Frontal cortex (tissue), 4 donors: Measurements from ENCODE around the gene COPS7A. TPM values are rescaled to one million over a fixed set of nuclear protein-coding genes. Genes with fewer than 3 reads are reported as not detected.

Experiments used
- DNase-seq, 2 donors: peaks; one replicate each; pipeline ENCODE4 v3.0.0; 2012; ENCODE audit warnings: low spot score in 2 of 2
- FAIRE-seq: peaks from 2 replicates; lab custom pipeline; 2012; peaks lifted over from hg19 to GRCh38; lab: Jason Lieb, UNC
- total RNA-seq: library from RNA; depleted of rRNA; stranded (reverse); fragments of >200 nt; gene quantifications from one replicate; pipeline ENCODE4 v1.2.3, GENCODE V29; 2014
- donor health status: control.
- donor health status: control.
- donor health status: control.

The COPS7A gene
- total RNA-seq, 1 donor from 2014 or later = 24.5 TPM

DNA sequence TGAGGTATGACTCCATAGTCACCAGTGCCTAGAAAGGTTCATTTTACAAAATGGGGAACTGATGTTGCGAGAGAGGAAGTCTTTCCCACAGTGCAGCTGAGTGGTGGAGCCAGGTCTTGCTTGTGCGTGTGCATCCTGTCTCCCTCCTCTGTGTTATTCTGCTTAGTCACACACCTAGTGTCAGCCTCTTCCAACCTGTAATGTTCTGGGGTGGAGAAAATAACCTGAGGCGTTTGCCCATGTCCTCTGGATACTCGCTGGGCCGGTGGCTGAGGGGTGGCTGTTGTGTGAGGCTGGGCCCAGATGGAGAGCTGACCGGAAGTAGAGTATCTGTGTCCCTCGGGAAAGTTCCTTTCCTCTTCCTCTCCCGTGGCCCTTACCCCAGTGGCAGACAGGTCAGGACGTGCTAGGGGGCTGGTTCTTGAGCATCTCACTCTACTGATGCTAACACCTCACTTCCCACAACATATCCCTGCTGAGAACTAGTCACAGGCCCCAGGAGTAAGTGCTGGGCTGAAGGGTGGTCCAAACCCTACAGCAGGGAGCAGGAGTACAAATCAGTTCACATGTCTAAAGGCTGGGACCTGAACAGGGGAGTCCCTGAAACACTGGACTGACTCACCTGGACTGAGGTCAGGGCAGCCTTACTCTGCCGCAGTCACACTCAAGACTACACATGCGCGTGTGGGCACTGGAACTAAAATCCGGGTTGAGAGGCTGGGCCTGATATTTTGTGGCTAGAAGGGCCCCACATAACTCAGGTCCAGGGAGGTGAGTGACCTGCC lies 22.1 kb downstream of the COPS7A start:
- no peak for DNase-seq
- FAIRE-seq = no peak

DNA sequence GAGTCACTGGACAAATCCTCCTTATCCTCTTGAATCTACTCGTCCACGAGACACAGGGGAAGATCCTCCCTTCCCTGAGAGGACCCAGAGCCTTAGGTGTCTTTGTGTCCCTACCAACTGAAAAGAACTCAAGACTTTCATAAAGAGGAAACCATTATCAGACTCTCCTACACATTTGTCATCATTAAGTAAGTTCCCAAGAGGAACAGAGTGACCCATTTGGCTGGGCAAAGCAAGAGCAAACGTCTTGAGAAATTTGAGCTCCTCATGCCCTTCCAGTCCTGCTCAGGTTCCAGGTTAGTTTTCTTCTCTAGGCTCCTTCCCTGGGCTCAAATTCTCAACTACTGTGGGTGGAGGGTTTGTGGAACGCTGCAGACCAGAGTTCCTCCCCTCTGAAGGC lies 23.4 kb downstream of the COPS7A start:
- FAIRE-seq = no peak
- DNase-seq = no peak

DNA sequence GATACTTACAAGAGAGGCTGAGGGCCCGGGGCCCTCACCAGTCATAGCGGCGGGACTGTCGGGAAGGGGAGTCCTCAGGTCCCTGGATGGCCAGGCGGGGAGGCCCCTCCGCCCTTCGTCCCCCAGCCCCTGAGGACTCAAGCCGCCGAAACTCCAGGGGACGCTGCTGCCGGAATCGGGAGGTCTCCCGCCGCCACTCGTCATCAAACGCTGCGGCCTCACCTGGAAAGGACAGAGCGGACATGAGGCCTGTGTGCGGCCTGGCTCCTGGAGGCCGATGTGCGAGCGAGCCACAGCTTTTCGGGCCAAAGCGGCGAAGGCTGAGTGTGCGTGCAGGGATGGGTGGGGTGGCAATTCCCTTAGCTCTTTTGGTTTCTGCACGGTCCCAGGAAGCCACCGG lies 24.9 kb downstream of the COPS7A start:
- DNase-seq = no peak

DNA sequence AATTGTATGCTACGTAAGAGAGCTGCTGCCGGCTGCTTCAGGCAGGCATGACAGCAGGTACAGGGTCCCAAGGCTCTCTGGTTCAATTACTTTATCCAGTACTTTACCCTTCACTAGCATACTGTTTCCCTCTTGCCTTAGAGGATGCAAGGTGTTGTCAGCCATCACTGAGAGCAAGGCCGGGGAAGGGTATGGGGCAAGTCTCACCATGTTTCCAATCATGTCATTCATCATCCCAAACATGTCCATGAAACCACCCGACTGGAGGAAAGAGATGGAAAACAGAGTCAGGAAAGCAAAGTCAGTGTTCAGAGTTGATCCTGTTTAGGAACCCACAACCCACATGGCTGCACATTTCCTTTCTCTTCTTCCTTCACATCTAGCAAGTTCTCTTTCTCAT lies 26.7 kb downstream of the COPS7A start:
- FAIRE-seq (no peak), DNase-seq (no peak)

More for the DNA sequence above, 24.9 kb downstream of the COPS7A start:
- FAIRE-seq = no peak

DNA sequence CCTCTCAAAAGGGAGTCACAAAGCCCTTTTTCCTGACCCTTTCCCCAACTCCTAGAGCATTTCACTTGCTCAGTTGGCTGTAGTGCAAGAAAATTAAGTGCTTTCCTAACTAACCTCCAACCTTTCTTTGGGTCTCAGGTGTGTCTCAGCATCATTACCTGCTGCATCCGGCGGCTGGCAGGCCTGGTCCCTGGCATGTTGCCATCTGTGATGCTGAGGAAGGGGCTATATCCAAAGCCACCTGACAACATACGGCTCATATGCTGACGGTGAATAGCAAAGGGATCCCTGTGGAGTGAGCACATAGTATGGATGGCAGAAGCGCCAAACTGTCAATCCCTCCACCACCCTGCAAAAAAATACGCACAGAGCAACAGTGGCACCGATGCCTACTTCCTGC lies 27.9 kb downstream of the COPS7A start:
- FAIRE-seq = no peak
- no peak for DNase-seq

DNA sequence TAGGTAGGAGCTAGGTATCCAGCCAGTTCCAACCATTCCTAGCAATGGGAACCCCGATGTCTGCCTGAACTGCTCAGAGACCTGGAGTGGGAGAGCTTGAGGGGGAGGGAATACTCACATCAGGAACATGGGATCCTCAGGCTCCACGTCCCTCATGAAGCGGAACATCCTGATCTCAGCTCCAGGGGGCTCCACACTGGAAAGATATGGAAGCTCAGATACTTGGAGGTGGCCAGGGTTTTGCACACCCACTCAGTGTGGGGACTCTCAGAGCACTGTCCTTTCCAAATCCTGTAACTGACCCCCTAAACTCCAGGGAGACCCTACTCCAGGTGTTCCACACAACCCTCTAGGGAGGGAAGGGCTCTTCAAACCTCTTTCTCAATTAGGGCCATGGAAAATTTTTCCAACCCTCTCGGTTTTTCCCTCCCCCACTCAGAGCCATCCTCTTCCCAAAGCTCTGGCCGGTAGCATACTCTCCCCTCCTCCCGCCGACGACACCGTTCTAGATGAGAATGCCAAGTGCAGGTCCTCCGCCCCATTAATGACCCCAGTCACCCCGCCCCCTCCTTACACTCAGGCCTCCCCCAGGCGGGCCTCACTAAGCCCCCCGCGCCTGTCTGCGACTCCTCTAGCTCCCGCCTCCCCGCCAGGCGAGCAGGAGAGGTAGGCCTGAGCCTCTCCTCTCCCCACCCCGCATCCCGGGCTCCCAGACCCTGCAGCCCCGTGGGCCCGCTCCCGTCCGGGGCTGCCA lies 28.5 kb downstream of the COPS7A start:
- DNase-seq (peak in 1 of 2 donors; percentile 49), FAIRE-seq (no peak)

DNA sequence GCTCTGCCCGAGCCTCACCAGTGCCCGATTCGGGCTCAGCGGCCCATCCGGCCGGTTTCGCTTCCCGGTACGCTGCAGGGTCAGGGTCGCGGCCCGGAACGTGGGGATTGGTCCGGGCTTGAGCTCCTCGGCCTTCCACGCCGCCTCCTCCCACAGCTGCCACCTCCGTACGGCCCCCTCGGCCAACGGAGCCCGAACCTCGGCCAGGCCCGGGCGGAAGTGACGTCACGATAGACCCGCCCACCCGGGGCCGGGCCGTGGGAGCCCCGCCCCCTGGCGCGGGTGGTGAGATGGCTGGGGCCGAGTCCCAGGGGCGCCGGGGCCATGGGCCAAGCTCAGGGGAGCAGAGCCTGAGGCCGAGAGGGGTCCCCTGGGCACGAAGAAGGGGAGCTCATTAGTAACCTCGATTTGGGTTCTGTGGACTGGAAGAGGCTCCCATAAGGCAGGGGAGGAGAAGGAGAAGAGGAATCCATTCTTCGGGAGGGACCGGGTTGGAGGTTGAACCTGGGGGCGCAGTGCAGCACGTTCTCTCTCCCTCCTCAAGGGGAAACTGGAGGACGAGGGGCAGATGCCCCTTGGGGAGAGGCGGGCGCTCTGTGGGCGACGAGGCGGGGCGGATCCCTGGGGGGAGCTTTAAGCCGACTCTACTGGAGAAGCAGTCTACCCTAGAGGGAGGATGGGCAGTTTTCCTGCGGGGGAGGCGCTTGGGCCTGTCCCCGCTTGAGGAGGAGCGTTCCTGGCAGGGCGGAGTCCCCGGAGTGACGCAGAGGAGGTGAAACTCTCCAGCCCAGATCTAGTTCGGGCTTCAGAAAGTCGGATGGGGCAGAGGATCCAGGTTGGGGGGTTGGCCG lies 29.3 kb downstream of the COPS7A start, which contains the start of gene MLF2:
MLF2 (minus strand) TSS at position 221 of the 851 bp plus-strand sequence. CDS start 807 bp downstream, outside the sequence.
- DNase-seq = peak; percentile 98
- FAIRE-seq = no peak

DNA sequence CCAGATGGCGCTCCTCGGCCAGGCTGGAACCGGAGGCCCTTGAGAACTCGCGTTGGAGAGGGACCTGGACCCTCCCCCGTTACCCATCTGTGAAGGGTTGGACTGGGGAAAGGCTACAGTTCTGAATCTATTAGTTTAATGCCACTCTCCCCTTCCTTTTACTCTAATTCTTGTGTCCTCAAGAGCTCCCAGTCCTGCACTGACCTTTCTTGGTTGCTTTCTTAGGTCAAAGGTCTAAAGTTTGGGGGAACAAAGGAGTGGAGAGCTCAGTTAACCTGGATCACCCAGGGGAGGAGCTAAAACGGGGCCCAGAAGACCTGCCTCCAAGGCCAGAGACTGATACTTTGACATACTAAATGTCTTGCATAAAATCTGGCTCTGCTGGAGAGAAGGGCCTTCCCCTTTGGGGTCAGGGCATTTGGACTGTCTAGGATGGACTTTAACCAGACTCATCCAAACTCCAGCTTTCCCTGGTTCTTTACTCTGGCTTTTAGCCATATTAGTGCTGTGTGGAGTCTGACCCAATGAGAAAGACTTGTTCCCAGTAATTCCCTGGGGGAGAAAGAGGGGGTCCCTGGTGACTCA lies 30.0 kb downstream of the COPS7A start:
- DNase-seq = no peak
- FAIRE-seq = no peak

DNA sequence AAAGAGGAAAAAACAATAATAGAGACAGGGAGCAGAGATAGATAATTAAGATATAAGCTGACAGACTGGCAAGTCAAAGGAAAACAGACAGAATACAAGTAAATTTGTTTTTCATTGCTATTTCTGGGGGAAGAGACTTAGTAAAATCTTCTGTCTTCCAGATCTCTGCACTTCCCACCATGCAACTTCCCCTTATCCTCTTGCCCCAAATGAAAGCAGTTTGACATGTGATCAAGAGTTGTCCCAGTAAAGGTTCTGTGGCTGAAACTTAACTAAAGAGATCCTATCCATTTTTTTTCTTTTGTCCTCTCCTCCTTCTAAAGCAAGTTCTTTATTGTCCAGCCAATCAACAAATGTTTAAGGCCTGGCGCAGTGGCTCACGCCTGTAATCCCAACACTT lies 30.6 kb downstream of the COPS7A start:
- no peak for FAIRE-seq
- DNase-seq = no peak

DNA sequence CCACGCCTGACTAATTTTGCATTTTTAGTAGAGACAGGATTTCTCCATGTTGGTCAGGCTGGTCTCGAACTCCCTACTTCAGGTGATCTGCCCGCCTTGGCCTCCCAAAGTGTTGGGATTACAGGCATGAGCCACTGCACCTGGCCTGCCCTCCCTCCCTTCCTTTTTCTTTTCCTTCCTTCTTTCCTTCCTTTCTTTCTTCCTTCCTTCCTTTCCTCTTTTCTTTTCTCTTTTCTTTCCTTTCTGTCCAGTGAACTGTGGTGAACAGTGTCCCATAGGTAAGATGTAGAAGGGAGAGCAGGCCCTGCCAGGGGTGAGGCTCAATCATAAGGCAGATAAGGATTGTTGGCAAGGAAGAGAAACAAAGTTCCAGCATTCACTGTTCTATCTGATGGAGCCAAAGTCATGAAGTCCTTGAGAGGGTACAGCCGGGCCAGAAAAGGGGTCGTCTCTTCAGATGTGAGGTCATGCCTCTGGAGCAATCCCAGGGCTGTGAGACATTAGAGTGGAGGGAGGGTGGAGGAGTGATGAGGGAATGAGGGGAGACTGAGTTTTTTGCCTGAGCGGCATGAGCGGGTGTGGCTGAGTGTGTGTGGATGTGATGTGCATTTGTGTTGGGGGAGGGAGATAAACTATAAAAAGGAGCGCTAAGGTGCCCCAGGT lies 33.3 kb downstream of the COPS7A start:
- no peak for DNase-seq
- FAIRE-seq = no peak

DNA sequence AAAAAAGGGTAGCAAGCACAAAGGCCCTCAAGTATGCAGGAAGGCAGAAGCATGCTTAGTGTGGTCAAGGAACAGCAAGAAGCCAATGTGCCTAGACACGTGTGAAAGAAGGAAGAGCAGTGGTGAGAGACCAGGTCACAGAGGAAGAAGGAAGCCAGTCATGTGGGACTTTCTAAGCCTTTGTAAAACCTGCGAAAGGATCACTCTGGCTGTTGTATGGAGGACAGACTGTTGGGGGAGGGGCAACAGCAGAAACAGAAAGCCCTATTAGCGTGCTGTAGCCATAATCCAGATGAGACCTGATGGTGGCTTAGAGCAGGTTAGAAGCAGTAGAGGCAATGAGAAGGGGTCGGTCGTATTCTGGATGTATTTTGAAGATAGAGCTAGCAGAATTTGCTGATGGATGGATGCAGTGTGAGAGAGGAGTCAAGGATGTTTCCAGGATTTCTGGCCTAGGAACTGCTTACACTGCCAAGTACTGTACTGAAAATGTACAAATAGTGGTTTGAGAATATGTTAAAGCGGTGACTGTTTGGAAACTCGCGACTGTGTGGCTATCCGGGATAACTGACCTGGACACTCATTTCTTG lies 34.8 kb downstream of the COPS7A start:
- DNase-seq (no peak), FAIRE-seq (no peak)

DNA sequence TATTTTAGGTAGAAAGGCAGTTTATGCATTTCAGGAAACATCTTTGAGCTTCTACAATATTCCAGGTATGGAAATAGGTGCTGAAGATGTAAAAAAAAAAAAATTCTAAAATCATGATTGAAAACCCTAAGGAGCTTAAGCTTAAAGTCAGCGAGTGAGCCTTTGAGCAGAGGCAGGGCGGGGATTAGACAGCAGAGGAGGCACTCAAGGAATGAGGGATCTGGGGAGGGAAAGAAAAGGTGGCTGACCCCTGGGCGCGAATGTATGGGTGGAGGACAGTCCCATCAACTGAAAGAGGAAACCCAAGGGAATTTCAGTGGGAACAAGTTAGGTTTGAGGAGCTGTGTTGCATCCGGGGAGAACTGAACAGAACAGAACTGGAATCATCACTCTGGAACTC lies 35.9 kb downstream of the COPS7A start:
- no peak for DNase-seq
- no peak for FAIRE-seq

DNA sequence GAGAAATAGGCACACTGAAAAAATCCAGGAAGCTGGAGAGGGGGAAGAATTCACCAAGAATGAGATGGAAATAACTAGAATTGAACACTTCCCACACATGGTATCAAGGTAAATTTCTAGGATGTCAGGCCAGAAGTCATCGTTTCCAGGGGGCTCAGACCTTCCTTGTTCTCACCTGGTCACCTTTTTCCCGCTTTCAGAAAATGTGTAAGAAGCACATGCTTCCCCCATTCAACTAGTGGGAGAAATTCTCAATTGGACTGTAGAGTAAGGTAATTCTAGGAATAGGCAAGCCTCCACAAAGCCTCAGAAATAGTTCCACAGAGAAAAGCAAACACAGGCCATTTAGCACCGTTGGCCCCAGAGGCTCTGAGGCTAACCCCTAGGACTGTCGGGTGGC lies 39.5 kb downstream of the COPS7A start:
- FAIRE-seq (no peak), DNase-seq (no peak)

DNA sequence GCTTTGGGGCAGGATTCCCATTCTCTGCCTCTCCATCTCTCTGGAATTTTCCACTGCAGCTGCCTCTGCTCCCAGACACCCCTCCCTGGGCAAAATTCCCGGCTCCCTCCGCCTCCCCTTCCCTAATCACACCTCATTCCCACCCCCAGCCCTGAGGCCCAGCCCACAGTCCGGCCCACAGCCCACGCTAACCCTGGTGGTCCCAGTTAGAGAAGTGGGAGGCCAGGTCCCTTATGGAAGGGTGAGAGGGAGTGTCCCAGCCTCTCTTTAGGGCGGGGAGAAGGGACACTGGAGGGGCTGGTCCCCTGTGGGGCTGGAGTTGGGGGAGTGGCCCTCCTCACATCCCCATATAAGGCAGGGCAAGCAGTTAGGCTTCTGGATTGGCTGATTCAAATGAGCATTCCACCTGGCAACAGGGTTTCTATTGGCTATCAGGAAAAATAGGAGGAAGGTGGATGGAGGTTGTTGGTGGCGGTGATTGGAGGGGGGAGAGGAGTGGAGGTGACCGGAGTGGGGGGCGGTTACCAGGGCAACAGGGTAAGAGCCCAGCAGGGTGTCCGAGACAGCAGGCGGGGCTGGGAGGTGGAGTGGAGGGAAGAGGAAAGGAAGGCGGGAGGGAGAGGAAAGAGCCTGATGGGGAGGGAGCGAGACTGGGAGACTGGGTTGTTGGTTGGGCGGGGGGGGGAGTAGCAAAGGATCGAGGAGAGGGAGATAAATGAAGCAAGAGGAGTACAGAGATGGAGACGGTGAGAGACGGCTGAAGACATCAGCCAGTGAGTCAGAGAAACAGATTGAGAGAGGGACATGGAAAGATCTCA lies 40.4 kb downstream of the COPS7A start:
- FAIRE-seq (no peak), DNase-seq (peak; percentile 79 to 92)

DNA sequence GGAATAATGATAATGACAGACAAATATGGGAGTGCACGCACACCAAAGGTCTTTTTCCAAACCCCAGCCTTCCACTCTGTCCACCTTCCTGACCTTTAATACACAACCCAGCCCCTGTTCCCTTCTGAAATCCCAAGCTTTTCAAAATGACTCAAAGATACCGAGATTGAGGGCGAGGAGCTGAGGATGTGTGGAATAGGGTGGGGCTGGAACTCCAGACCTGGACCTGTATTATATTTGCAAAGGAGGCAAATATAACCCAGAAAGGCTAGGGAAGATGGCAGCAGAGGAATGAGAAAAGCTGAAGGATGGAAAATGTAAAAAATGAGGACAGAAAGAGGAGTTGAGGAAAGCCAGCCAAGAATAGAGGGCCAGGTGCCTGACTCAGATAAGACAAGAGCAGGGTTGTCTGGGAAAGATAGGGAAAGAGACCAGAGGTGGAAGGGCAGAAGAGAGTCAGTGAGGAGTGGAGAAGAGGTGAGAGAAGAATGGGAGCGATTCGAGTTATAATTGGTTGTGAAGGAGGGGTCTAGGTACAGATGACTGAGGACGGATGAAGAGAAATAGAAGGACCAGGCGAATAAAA lies 41.3 kb downstream of the COPS7A start:
- no peak for FAIRE-seq
- DNase-seq = no peak

DNA sequence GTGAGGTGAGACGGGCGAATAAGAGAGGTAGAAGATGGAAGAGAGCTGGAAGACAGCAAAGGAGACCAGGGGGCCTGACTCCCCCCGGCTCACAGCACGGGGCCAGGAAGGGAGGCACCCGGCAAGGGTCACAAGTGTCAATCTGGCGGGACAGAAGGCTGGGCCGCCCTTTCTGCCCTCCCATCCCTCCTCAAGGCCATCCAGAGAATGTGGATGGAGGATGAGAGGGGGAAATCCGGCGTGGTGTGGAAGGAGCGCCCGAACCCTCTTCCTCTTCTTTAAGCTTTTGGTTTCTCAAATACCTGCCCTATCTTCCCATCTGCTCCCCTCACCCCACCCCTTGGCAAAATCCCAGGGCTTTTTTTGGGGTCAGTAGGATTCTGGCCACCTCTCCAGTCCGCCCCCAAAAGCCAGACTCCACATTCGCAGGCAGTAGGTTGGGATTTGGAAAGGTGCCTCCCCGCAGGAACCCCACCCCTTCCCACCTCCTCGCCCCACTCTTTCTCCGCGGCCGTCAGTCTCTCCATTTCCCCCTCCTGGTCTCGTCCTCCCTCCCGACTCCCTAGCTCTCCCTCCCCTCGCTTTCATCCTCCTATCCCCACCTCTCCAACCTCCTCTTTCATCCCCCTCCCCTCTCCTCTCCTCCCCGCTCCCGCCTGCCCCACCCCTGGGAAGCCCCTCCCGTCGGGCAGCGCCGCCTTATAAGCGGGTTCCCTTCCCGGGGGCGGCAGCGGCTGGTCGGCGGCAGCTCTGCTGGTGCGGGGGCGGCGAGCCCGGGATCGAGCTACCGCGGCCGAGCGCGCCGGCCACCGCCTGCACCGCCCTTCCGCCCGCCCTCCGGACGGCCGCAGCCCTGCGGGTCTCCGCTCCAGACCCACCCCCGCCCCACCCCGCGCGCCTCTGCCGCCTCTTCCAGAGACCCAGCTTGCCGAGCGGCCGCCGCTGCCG lies 42.1 kb downstream of the COPS7A start, which contains the start of gene PTMS:
PTMS (plus strand) TSS at position 730 of the 948 bp plus-strand sequence. CDS start 343 bp downstream, outside the sequence.
- FAIRE-seq = no peak

More for the DNA sequence above, 42.1 kb downstream of the COPS7A start, which contains the start of gene PTMS:
- peak; percentile 78 to 79 for DNase-seq
